ENCODE data around the gene BTNL2.
"Not testable (repeated sequence)": the region's sequence is repeated elsewhere in the genome, so short reads cannot be mapped to it uniquely, and the experiment has no call there.

Gene BTNL2

GRCh38 chr6:32406857-32407256 lies at the start of gene BTNL2:
BTNL2 (minus strand) TSS chr6:32407181; CDS start chr6:32407123, 58 bp downstream.
- no peak for DNase-seq

- DNase-seq: no peak
Observed at GRCh38 chr6:32449088-32449736, 42.2 kb upstream of the BTNL2 start.

- DNase-seq: no peak
Observed at GRCh38 chr6:32447932-32448331, 41.0 kb upstream of the BTNL2 start.

- no peak for DNase-seq
Observed at GRCh38 chr6:32445321-32445854, 38.4 kb upstream of the BTNL2 start.

- no peak for DNase-seq
Observed at GRCh38 chr6:32444433-32444832, 37.5 kb upstream of the BTNL2 start.

GRCh38 chr6:32442977-32443552 lies 36.1 kb upstream of the BTNL2 start:
- no peak for DNase-seq

GRCh38 chr6:32442243-32442667 lies 35.3 kb upstream of the BTNL2 start:
- DNase-seq: no peak

GRCh38 chr6:32439602-32440214 lies 32.7 kb upstream of the BTNL2 start, which contains the start of gene HLA-DRA:
HLA-DRA (plus strand) TSS chr6:32439887; CDS start chr6:32439951, 64 bp downstream.
- peak; percentile 68 to 70 for DNase-seq

- no peak for DNase-seq
Observed at GRCh38 chr6:32439139-32439538, 32.2 kb upstream of the BTNL2 start.

GRCh38 chr6:32436995-32437836 lies 30.2 kb upstream of the BTNL2 start:
- DNase-seq: peak; percentile 89 to 91

- DNase-seq: no peak
Observed at GRCh38 chr6:32436186-32436585, 29.2 kb upstream of the BTNL2 start.

- not testable (repeated sequence) for DNase-seq
Observed at GRCh38 chr6:32433950-32434349, 27.0 kb upstream of the BTNL2 start.

GRCh38 chr6:32432050-32432450 lies 25.1 kb upstream of the BTNL2 start:
- peak; percentile 64 for DNase-seq

GRCh38 chr6:32431142-32431541 lies 24.2 kb upstream of the BTNL2 start:
- DNase-seq: no peak

GRCh38 chr6:32430179-32430578 lies 23.2 kb upstream of the BTNL2 start:
- no peak for DNase-seq

GRCh38 chr6:32427934-32428474 lies 21.0 kb upstream of the BTNL2 start:
- DNase-seq: no peak

- DNase-seq: no peak
Observed at GRCh38 chr6:32427218-32427617, 20.2 kb upstream of the BTNL2 start.

GRCh38 chr6:32426338-32426737 lies 19.4 kb upstream of the BTNL2 start:
- DNase-seq: no peak

GRCh38 chr6:32424589-32425300 lies 17.8 kb upstream of the BTNL2 start:
- DNase-seq: no peak

- DNase-seq: no peak
Observed at GRCh38 chr6:32416036-32416435, 9.1 kb upstream of the BTNL2 start.

- peak; percentile 68 to 79 for DNase-seq
Observed at GRCh38 chr6:32415521-32416019, 8.6 kb upstream of the BTNL2 start.
